Transverse colon (tissue), 4 donors: ENCODE data around the gene FRRS1.

Experiments used
- CTCF ChIP-seq, 5 experiments: fragments of 200-600 bp in 3 of 5; fragments of 450-650 bp in 2 of 5; sonication (generic) in 3 of 5; IDR thresholded peaks; 1 replicate in 2 of 5; 2 replicates in 3 of 5; pipeline ENCODE4 v1.5.1; 2016 to 2017; ENCODE audit warnings: antibody characterized with exemption in 5 of 5, inconsistent platforms in 3 of 5, mild to moderate bottlenecking in 2 of 5, moderate library complexity in 1 of 5
- POLR2AphosphoS5 ChIP-seq, 3 donors: sonication (generic); formaldehyde crosslinking; IDR thresholded peaks; one replicate each; pipeline ENCODE4 v1.6.1; 2016; ENCODE audit warnings: antibody characterized with exemption in 3 of 3

- TF ChIP-seq CTCF (IDR thresholded peaks at IDR 0.05) (no peak), POLR2AphosphoS5 (IDR thresholded peaks at IDR 0.05) (no peak)
Measured at GRCh38 chr1:99771513-99771918, 5.1 kb upstream of the FRRS1 start.
